ENCODE data around the gene CIC. TPM values are rescaled to one million over a fixed set of nuclear protein-coding genes. Genes with fewer than 3 reads are reported as not detected.

CIC gene
- total and polyA plus RNA-seq, 2 of the 13 experiments (the other 11 are each of a cell fraction or from before 2014, with no cell fraction given): 5.9 to 8.0 TPM

DNA sequence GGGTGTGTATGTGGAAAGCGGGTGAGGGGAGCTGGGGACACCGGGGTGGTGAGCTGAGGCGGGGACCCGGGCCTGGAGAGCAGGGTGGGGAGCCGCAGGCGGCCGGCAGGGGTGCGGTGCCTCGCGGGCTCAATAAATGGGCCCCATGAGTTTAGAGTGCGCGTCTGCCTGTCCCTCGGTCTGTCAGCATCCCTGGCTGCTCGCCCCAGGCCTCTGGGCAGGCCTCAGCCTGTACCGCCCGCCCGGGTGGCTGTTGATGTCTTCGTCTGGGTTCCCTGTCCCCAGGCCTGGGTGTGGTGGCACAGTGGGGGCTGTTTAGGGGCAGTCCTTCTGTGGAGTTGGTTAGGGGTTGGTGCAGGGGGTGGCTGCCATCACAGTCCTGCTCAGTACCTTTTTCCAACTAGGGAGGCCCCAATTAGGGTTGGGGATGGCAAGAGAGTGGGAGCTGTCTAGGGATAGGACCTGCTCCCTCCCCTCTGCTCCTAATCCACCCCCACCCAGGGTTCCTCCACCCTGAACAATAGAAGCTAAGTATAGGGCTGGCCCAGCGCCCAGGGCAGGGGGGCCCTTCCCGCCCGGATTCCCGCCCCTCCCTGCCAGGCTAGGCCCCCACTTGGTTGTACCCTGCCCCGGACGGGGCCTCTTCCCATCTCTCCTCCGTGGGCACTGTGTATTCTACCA, 12.2 kb downstream of the CIC start (continued):
- TF ChIP-seq ZBTB10 (CRISPR knock-in tag; IDR thresholded peaks at IDR 0.05; ENCODE audit: borderline replicate concordance) (no peak), EHMT2 (IDR thresholded peaks at IDR 0.05; ENCODE audit: borderline replicate concordance, low read depth, low read length) (no peak), ZFP37 (CRISPR knock-in tag; IDR thresholded peaks at IDR 0.05; ENCODE audit: borderline replicate concordance) (no peak), ZNF510 (CRISPR knock-in tag; IDR thresholded peaks at IDR 0.05; ENCODE audit: low read depth) (no peak), HIC2 (CRISPR knock-in tag; IDR thresholded peaks at IDR 0.05; ENCODE audit: low read depth) (peak; percentile 94; the same call in 1 of the 2 replicates), MIXL1 (CRISPR knock-in tag; IDR thresholded peaks at IDR 0.05) (no peak), KLF6 (CRISPR knock-in tag; IDR thresholded peaks at IDR 0.05) (no peak), SKI (IDR thresholded peaks at IDR 0.05; ENCODE audit: partially characterized antibody) (no peak), MXD4 (CRISPR knock-in tag; IDR thresholded peaks at IDR 0.05) (no peak), TBX3 (IDR thresholded peaks at IDR 0.05; ENCODE audit: borderline replicate concordance) (no peak), STAT6 (CRISPR knock-in tag; IDR thresholded peaks at IDR 0.05; ENCODE audit: borderline replicate concordance) (0 out of 2 replicates have a peak, but pooled peaks have one; percentile 33), PHF8 (CRISPR knock-in tag; IDR thresholded peaks at IDR 0.05) (no peak), DR1 (CRISPR knock-in tag; IDR thresholded peaks at IDR 0.05) (no peak), ARNTL (CRISPR knock-in tag; IDR thresholded peaks at IDR 0.05) (no peak), ZNF430 (CRISPR knock-in tag; IDR thresholded peaks at IDR 0.05) (peak; percentile 62; the same call in 1 of the 2 replicates), SMAD3 (CRISPR knock-in tag; IDR thresholded peaks at IDR 0.05) (no peak)
- TF ChIP-seq, protein P1, sequence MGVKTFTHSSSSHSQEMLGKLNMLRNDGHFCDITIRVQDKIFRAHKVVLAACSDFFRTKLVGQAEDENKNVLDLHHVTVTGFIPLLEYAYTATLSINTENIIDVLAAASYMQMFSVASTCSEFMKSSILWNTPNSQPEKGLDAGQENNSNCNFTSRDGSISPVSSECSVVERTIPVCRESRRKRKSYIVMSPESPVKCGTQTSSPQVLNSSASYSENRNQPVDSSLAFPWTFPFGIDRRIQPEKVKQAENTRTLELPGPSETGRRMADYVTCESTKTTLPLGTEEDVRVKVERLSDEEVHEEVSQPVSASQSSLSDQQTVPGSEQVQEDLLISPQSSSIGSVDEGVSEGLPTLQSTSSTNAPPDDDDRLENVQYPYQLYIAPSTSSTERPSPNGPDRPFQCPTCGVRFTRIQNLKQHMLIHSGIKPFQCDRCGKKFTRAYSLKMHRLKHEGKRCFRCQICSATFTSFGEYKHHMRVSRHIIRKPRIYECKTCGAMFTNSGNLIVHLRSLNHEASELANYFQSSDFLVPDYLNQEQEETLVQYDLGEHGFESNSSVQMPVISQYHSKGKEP (CRISPR knock-in tag; IDR thresholded peaks at IDR 0.05): no peak
- TF ChIP-seq, protein P2, sequence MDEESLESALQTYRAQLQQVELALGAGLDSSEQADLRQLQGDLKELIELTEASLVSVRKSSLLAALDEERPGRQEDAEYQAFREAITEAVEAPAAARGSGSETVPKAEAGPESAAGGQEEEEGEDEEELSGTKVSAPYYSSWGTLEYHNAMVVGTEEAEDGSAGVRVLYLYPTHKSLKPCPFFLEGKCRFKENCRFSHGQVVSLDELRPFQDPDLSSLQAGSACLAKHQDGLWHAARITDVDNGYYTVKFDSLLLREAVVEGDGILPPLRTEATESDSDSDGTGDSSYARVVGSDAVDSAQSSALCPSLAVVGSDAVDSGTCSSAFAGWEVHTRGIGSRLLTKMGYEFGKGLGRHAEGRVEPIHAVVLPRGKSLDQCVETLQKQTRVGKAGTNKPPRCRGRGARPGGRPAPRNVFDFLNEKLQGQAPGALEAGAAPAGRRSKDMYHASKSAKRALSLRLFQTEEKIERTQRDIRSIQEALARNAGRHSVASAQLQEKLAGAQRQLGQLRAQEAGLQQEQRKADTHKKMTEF (CRISPR knock-in tag; IDR thresholded peaks at IDR 0.05): peak; percentile 54; the same call in 1 of the 2 replicates
